ENCODE data around the gene PAFAH1B2. TPM values are rescaled to one million over a fixed set of nuclear protein-coding genes. Genes with fewer than 3 reads are reported as not detected.
A peak's percentile ranks its signal among the peaks of the same experiment; 100 is the strongest.

Gene PAFAH1B2
- total RNA-seq, 3 donors from 2014 or later (not counting 1 experiment from before 2014, with no cell fraction given), result 46.1 to 71.0 (median 58.8) TPM

DNA sequence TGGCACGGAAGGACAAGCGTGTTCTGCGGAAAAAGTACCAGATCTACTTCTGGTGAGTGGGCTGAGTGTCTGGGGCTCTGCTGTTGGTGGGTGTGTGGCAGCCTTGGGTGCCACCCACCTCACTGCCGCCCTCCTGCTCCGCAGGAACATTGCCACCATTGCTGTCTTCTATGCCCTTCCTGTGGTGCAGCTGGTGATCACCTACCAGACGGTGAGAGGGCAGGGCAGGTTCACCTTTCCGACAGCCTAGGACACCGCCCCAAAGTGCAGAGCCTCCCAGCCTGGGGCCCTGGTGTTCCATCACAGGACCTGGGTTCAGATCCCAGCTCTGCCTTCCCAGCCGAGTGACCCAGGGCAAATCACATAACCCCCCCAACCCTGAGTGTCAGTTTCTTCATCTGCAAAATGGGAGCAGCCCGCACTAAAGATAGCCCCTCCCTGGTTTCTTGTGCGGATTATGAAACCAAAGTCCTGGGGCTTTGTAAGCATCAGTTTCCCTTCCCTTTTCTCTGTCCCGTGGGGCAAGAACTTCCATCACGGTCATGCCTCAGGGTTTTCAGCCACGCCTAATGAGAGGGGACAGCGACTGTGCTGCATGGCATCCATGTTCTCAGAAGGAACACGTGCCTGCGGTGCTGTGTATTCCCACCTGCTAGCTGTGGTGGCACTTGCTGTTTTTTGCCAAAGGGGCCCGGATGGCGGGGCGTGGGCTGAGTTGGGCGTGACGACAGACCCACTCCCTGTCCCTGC, 45.3 kb downstream of the PAFAH1B2 start:
- no peak overlapping the region for H3K4me3 ChIP-seq (ENCODE audit: low read length)
- H3K9me3 Mint-ChIP-seq, result no peaks in the 10 kb centered on the region
- H3K27ac ChIP-seq (ENCODE audit: low read length), result peak overlapping the region; percentile 75
- WGBS (ENCODE audit: insufficient coverage), result 75% methylated on average over 22 of the region's 22 CpGs
- DNase-seq, result no peak
- no peaks in the 10 kb centered on the region for H3K4me1 Mint-ChIP-seq
- ATAC-seq, result peak in 2 of 3 donors; percentile 25 to 28
- H3K9me3 ChIP-seq (ENCODE audit: control insufficient read depth, insufficient read depth, low read length), result no peaks in the 10 kb centered on the region
- no peak overlapping the region for H3K4me3 Mint-ChIP-seq
- H3K4me1 ChIP-seq (ENCODE audit: control insufficient read depth, insufficient read depth, low read length), result peaks cover 52% of the 10 kb centered on the region
- H3K27me3 ChIP-seq (ENCODE audit: control insufficient read depth, insufficient read depth, low read length), result no peaks in the 10 kb centered on the region
- TF ChIP-seq, protein P1, sequence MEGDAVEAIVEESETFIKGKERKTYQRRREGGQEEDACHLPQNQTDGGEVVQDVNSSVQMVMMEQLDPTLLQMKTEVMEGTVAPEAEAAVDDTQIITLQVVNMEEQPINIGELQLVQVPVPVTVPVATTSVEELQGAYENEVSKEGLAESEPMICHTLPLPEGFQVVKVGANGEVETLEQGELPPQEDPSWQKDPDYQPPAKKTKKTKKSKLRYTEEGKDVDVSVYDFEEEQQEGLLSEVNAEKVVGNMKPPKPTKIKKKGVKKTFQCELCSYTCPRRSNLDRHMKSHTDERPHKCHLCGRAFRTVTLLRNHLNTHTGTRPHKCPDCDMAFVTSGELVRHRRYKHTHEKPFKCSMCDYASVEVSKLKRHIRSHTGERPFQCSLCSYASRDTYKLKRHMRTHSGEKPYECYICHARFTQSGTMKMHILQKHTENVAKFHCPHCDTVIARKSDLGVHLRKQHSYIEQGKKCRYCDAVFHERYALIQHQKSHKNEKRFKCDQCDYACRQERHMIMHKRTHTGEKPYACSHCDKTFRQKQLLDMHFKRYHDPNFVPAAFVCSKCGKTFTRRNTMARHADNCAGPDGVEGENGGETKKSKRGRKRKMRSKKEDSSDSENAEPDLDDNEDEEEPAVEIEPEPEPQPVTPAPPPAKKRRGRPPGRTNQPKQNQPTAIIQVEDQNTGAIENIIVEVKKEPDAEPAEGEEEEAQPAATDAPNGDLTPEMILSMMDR (IDR thresholded peaks at IDR 0.05), result no peak
- H3K36me3 ChIP-seq (ENCODE audit: control insufficient read depth, insufficient read depth, low read length), result peaks cover 31% of the 10 kb centered on the region
- H3K27ac Mint-ChIP-seq, result peak overlapping the region in 1 of 2 donors; percentile 16
- intact Hi-C loops (cut with micrococcal nuclease), result no loop called here
- H3K27me3 Mint-ChIP-seq (ENCODE audit: low read depth in 2 of 2), result no peaks in the 10 kb centered on the region
- H3K36me3 Mint-ChIP-seq, result no peaks in the 10 kb centered on the region

DNA sequence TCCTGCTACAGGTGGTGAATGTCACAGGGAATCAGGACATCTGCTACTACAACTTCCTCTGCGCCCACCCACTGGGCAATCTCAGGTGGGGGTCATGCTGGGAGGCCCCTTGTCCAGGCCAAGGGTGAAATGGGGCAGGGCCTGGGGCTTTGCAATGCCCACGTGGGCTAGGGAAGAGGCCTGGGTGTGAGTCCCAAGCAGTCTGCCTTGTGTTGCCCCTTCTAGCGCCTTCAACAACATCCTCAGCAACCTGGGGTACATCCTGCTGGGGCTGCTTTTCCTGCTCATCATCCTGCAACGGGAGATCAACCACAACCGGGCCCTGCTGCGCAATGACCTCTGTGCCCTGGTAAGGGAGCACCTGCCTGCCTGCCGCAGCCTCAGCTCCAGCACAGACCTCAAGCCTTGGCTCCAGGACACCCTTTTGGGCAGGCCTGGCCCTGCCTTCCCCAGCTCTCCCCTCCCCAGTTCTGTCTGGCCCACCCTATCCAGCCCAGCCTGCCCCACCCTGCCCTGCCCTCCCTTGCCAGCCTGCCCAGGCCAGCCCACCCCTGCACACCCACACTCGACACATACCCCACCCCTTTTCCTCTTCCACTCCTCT, 46.0 kb downstream of the PAFAH1B2 start:
- Histone ChIP-seq H3K27ac (ENCODE audit: low read length) (peak overlapping the region; percentile 75), H3K9me3 (ENCODE audit: control insufficient read depth, insufficient read depth, low read length) (no peaks in the 10 kb centered on the region), H3K36me3 (ENCODE audit: control insufficient read depth, insufficient read depth, low read length) (peaks cover 31% of the 10 kb centered on the region), H3K4me3 (ENCODE audit: low read length) (no peak overlapping the region), H3K4me1 (ENCODE audit: control insufficient read depth, insufficient read depth, low read length) (peaks cover 52% of the 10 kb centered on the region), H3K27me3 (ENCODE audit: control insufficient read depth, insufficient read depth, low read length) (no peaks in the 10 kb centered on the region)
- H3K4me3 Mint-ChIP-seq, result no peak overlapping the region
- no peaks in the 10 kb centered on the region for H3K27me3 Mint-ChIP-seq (ENCODE audit: low read depth in 2 of 2)
- TF ChIP-seq, protein P1 (IDR thresholded peaks at IDR 0.05), result no peak
- no peaks in the 10 kb centered on the region for H3K36me3 Mint-ChIP-seq
- H3K9me3 Mint-ChIP-seq, result no peaks in the 10 kb centered on the region
- DNase-seq, result no peak
- intact Hi-C loops (cut with micrococcal nuclease), result no loop called here
- peaks cover 0 to 1% of the 10 kb centered on the region in 2 donors for H3K4me1 Mint-ChIP-seq
- H3K27ac Mint-ChIP-seq, result peak overlapping the region in 1 of 2 donors; percentile 36
- WGBS (ENCODE audit: insufficient coverage), result 73% methylated on average over 8 of the region's 8 CpGs
- no peak for ATAC-seq

DNA sequence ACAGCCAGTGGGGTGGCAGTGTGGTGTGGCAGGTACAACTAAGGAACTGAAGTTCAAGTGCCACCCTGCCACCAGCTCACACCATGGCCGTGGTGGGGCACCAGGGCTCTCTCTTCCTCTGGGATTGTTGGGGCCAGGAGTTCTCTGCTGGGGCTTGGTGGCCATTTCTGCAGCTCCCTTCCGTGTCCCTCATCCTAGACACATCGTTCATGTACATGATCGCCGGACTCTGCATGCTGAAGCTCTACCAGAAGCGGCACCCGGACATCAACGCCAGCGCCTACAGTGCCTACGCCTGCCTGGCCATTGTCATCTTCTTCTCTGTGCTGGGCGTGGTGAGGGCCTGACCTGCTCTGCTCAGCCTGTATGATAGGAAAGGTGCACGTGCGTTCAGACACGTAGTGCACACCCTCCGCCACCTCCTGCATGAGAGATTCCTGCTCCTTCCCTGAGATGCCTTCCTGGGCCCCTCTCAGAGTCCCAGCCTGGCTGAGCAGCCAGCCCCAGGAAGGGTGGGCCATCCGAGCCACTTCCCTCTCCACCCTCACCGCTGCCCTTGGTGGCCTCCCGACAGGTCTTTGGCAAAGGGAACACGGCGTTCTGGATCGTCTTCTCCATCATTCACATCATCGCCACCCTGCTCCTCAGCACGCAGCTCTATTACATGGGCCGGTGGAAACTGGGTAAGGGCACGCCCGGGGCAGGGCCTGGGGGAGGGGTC, 47.8 kb downstream of the PAFAH1B2 start:
- Histone ChIP-seq H3K4me3 (ENCODE audit: low read length) (no peak overlapping the region), H3K36me3 (ENCODE audit: control insufficient read depth, insufficient read depth, low read length) (peaks cover 31% of the 10 kb centered on the region), H3K27ac (ENCODE audit: low read length) (no peak overlapping the region), H3K27me3 (ENCODE audit: control insufficient read depth, insufficient read depth, low read length) (no peaks in the 10 kb centered on the region), H3K4me1 (ENCODE audit: control insufficient read depth, insufficient read depth, low read length) (peaks cover 37% of the 10 kb centered on the region), H3K9me3 (ENCODE audit: control insufficient read depth, insufficient read depth, low read length) (no peaks in the 10 kb centered on the region)
- Mint-ChIP-seq H3K9me3 (no peaks in the 10 kb centered on the region), H3K36me3 (no peaks in the 10 kb centered on the region), H3K4me1 (peaks cover 0 to 10% of the 10 kb centered on the region in 2 donors), H3K4me3 (no peak overlapping the region), H3K27ac (no peak overlapping the region), H3K27me3 (ENCODE audit: low read depth in 2 of 2) (no peaks in the 10 kb centered on the region)
- WGBS (ENCODE audit: insufficient coverage), result 95% methylated on average over 26 of the region's 26 CpGs
- DNase-seq (no peak), ATAC-seq (no peak)
- TF ChIP-seq, protein P1 (IDR thresholded peaks at IDR 0.05), result no peak
- intact Hi-C loops (cut with micrococcal nuclease), result no loop called here

Data from natural killer cell (primary cell).